ENCODE results near the gene FSTL4. TPM values are rescaled to one million over a fixed set of nuclear protein-coding genes. Genes with fewer than 3 reads are reported as not detected.
A peak's percentile ranks its signal among the peaks of the same experiment; 100 is the strongest.

Gene FSTL4
- total RNA-seq, 1 experiment from 2014 or later: not detected

GRCh38 chr5:133613743-133614142 lies 1.4 kb upstream of the FSTL4 start:
- in situ Hi-C loops (cut with HindIII; ENCODE audit: low pct_unique_long_range_greater_than_20kb, low sequenced_read_pairs): no loop called here
- DNase-seq (ENCODE audit: low read depth): no peak

DNA sequence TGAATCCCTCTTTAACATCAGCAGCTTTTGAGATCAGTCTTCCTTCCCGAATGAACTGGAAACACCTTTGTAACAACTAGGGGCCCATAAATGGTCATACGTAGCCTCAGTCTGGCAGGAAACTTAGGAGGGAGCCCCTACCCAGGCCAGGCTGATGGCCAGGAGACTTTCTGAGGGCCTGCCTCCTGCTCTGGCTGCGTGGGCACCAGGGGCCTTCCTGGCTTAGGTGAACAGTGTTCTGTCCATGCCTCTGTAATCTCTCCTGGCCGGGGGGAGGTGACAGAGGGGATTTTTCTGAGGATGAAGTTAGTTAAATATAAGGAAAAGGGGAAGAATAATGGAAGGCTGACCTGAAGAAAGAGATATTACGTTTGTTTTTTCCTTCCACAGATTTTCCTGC lies 843 bp upstream of the FSTL4 start:
- in situ Hi-C loops (cut with HindIII; ENCODE audit: low pct_unique_long_range_greater_than_20kb, low sequenced_read_pairs): no loop called here
- DNase-seq (ENCODE audit: low read depth): no peak

DNA sequence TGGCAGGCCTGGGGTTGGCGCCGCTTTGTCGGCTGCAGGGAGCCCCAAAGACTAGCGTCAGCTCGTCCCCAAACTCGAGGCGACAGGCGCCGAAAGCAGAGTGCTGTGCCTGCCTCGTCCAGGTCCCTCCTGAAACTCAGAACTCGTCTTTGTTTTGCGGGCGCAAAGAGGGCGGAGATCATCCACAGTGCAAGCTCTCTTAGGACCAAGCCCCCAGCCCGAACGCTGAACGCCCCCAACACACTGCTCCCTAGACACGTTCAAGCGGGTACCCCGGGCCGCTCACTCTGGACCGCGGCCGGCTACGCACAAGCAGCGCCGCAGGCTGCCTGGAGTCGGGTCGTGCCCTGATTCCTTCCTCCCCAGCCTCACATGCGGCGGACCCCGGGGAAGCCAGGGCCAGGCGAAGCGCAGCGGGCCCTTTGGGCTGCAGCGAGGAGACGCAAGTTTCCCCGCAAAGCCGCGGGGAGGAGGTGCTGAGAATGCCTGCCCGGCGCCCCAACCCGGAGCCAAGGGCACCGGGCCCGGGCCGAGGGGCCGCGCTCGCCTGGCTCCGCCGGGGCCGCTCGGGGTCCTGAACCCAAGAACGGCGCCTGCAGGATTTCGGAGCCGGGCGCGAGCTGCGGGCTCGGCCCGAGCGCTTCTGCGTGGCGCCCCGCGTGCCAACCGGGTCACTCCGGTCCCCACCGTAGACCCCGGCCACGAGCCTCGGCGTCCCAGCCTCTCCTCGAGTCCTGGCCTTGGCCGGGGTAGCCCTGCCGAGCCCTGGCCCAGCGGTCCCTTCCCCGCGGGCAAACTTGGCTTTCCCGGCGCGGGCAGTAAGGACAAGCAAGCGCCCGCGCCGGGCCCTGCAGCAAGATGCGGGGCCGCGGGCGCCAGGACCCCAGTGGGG lies 738 bp downstream of the FSTL4 start:
- no peak for DNase-seq (ENCODE audit: low read depth)
- in situ Hi-C loops (cut with HindIII; ENCODE audit: low pct_unique_long_range_greater_than_20kb, low sequenced_read_pairs): no loop called here

DNA sequence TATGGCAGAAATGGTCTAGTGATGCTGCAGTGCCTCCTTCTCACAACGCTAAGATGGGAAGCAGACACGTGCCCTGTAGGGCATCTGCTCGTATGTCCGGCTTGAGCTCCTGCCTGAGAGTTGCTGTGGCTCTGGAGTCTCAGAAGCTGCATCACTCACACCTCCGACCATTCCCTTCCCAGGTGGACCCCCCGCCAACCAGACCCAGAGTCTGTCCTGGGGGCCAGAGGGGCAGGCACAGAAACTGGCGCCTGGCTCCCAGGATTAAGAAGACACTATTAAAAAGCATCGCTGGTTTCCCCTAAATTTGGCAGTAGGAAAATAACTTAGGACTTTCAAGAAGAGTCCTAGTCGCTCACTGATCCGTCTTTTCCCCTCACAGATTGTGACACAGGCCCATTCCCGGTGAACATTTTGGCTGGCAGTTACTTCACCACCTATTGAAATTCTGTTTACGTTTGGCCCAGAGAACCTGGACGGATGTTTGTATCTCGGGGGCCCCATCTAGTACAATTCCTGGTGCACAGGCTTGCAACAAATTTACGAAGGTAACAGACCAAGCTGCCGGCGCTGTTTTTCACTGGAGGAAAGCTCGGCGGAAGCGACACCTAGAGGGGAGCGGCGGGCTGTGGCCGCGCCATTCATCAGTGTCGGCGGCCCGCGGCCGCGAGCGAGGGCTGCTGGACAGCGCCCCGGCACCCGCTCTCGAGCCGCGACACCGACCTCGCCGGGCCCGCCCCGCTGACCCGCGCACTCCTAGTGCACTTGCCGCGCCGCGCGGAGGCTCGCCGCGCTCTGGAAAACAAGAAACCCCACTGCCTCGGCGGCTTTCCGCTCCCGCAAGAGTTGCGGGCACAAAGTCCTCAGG lies 1.6 kb downstream of the FSTL4 start:
- DNase-seq (ENCODE audit: low read depth): peak; percentile 58
- in situ Hi-C loops (cut with HindIII; ENCODE audit: low pct_unique_long_range_greater_than_20kb, low sequenced_read_pairs): no loop called here

DNA sequence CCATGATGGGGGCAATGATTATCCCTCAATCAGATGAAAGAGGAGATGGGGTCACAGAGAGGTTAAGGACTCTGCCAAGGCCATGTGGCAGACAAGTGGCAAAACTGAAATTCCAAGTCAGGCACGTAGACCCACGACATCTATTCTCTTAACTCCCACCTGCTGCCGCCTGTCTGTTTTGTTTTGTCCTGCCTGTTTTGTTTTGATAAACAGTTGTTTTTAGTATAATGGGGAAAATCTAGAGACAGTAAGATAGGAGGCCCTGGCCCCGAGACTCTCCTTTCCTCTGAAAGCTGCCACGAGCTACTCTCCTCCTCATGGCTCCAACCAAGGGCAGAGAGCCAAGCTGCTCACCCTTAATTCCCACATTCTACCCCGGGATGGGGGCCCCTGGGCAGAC lies 4.9 kb downstream of the FSTL4 start:
- no peak for DNase-seq (ENCODE audit: low read depth)
- in situ Hi-C loops (cut with HindIII; ENCODE audit: low pct_unique_long_range_greater_than_20kb, low sequenced_read_pairs): no loop called here

- in situ Hi-C loops (cut with HindIII; ENCODE audit: low pct_unique_long_range_greater_than_20kb, low sequenced_read_pairs): no loop called here
- no peak for DNase-seq (ENCODE audit: low read depth)
These were observed 5.5 kb downstream of the FSTL4 start for GRCh38 chr5:133606835-133607234.

GRCh38 chr5:133605323-133605722 lies 7.0 kb downstream of the FSTL4 start:
- DNase-seq (ENCODE audit: low read depth): no peak
- in situ Hi-C loops (cut with HindIII; ENCODE audit: low pct_unique_long_range_greater_than_20kb, low sequenced_read_pairs): no loop called here

- in situ Hi-C loops (cut with HindIII; ENCODE audit: low pct_unique_long_range_greater_than_20kb, low sequenced_read_pairs): no loop called here
These were observed 8.6 kb downstream of the FSTL4 start for GRCh38 chr5:133603711-133604110.

GRCh38 chr5:133602835-133603380 lies 9.4 kb downstream of the FSTL4 start:
- in situ Hi-C loops (cut with HindIII; ENCODE audit: low pct_unique_long_range_greater_than_20kb, low sequenced_read_pairs): no loop called here
- DNase-seq (ENCODE audit: low read depth): no peak

More at GRCh38 chr5:133603711-133604110, 8.6 kb downstream of the FSTL4 start:
- DNase-seq (ENCODE audit: low read depth): no peak

DNA sequence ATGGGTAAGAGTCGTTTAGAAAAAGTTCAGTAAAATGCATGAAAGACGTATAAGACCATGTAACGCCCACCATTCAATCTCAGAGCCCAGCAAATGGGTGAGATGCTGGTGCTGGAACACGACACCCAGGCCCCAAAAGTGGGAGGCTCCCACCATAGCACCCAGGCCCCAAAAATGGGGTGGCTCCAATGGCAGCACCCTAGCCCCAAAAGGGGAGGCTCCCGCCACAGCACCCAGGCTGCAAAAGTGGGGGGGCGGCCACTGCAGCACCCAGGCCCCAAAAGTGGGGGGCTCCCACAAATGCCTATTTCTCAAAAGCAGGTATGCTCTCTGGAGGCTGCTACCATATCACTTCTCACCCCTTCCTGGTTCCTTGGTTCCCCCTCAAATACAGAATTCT lies 12.7 kb downstream of the FSTL4 start:
- in situ Hi-C loops (cut with HindIII; ENCODE audit: low pct_unique_long_range_greater_than_20kb, low sequenced_read_pairs): no loop called here
- DNase-seq (ENCODE audit: low read depth): no peak

GRCh38 chr5:133599044-133599443 lies 13.3 kb downstream of the FSTL4 start:
- in situ Hi-C loops (cut with HindIII; ENCODE audit: low pct_unique_long_range_greater_than_20kb, low sequenced_read_pairs): no loop called here
- no peak for DNase-seq (ENCODE audit: low read depth)

GRCh38 chr5:133596049-133596448 lies 16.3 kb downstream of the FSTL4 start:
- in situ Hi-C loops (cut with HindIII; ENCODE audit: low pct_unique_long_range_greater_than_20kb, low sequenced_read_pairs): no loop called here

GRCh38 chr5:133595465-133595864 lies 16.9 kb downstream of the FSTL4 start:
- in situ Hi-C loops (cut with HindIII; ENCODE audit: low pct_unique_long_range_greater_than_20kb, low sequenced_read_pairs): no loop called here
- DNase-seq (ENCODE audit: low read depth): no peak

More at GRCh38 chr5:133596049-133596448, 16.3 kb downstream of the FSTL4 start:
- no peak for DNase-seq (ENCODE audit: low read depth)

DNA sequence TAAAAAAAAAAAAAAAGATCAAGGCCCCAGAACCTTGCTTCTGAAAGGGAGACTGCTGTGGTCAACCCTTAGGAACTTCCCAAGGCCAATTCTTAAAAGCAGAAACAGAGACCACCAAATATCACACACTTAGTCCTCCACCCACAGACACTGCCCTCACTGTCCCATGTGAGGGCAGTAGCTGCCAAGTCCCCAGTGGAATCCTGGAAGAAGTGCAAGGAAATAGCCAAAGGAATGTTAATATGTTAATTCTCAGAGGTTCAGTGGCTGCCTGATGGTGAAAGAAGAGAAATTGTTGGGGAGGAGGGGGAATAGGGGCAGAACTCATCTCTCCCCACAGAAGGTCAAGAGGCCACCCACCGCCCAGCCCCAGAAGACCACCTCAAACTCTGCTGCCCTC lies 23.1 kb downstream of the FSTL4 start:
- in situ Hi-C loops (cut with HindIII; ENCODE audit: low pct_unique_long_range_greater_than_20kb, low sequenced_read_pairs): no loop called here
- no peak for DNase-seq (ENCODE audit: low read depth)

GRCh38 chr5:133582971-133583370 lies 29.4 kb downstream of the FSTL4 start:
- no peak for DNase-seq (ENCODE audit: low read depth)
- in situ Hi-C loops (cut with HindIII; ENCODE audit: low pct_unique_long_range_greater_than_20kb, low sequenced_read_pairs): no loop called here

- no peak for DNase-seq (ENCODE audit: low read depth)
- in situ Hi-C loops (cut with HindIII; ENCODE audit: low pct_unique_long_range_greater_than_20kb, low sequenced_read_pairs): no loop called here
These were observed 30.4 kb downstream of the FSTL4 start for GRCh38 chr5:133581918-133582317.

DNA sequence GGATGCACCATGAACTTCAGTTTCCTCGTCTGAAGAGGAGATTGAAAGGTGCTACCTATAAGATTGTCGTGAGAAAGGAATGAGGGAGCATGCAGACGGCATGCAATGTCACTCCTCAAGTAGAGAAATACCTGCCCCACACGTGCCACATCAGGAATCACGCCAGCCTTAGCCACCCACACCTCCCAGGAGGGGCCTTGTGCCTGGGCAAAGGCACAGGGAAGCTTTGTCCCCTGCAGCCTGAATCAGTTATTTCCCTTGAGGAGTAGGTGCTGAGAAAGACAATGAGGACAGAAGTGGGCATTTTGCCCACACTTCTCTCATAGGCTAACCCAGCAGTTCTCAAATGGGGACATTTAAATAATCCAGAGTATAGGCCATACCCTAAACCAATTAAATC lies 31.0 kb downstream of the FSTL4 start:
- in situ Hi-C loops (cut with HindIII; ENCODE audit: low pct_unique_long_range_greater_than_20kb, low sequenced_read_pairs): no loop called here
- no peak for DNase-seq (ENCODE audit: low read depth)

GRCh38 chr5:133580618-133581017 lies 31.7 kb downstream of the FSTL4 start:
- in situ Hi-C loops (cut with HindIII; ENCODE audit: low pct_unique_long_range_greater_than_20kb, low sequenced_read_pairs): no loop called here

DNA sequence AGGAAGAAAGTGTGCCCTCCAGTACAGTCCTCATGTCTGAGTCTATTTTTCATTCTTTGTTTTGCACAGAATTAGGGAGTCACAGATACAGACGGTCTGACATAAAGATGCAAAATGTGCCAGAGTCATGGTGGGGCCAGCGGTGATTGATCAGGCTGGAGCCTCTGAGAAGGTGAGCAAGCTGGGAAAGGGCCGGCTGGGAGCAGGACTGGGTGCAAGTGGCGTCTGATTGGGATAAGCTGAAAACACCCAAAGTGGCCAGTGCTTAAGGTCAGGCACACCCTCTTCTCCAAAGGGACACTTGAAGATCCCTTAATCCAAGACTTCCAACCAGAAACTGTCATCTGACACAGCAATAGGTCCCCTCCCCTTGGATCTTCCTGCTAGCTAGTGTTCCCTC lies 32.6 kb downstream of the FSTL4 start:
- no peak for DNase-seq (ENCODE audit: low read depth)
- in situ Hi-C loops (cut with HindIII; ENCODE audit: low pct_unique_long_range_greater_than_20kb, low sequenced_read_pairs): no loop called here

More at GRCh38 chr5:133580618-133581017, 31.7 kb downstream of the FSTL4 start:
- DNase-seq (ENCODE audit: low read depth): no peak

All from Caki2 (cell line).